ENCODE measurements around the gene LSM14A.
A peak's percentile ranks its signal among the peaks of the same experiment; 100 is the strongest.
"Not testable (repeated sequence)": the region's sequence is repeated elsewhere in the genome, so short reads cannot be mapped to it uniquely, and the experiment has no call there.

The LSM14A gene

DNA sequence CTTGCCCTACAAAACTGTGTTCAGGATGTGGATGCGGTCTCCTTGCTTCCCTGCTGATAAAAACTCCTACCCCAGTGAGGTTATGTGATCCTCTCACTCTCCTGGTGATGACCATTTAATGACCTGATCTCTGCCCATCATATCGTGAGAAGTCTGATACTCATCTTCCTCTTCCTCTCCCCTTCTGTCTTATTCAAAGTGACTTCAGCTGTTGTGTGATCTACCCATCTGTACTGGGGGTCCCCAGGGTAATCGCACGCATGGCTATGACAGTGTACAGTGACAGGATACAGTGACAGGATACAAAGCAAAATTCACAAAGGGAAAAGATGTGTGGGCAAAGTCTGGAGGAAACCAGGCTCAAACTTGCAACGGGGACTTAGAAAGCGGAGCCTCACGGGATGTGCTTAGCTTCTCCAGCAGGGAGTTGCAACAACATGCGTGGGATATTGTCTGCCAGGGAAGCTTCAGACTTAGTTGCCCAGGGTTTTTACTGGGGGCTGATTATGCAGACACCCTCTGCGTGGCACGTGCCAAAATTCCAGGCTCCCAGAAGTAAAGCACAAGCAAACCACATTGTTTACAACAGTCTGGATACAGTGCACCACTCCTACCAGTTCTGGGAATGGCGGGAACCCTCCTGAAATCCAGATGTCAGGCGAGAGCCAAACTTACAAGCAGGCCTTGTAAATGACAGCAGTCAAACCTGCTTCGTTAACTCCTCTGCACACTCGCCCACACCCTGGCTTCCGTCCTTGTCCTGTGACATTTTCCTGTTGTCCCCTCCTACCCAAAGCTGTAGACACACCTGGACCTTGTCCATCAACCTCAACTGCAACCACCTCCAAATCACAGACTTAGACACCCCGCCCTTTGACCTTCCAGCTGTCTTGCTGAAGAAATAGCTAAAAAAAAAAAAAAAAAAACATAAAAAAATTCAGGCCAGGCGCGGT lies 64.0 kb downstream of the LSM14A start:
- no peak overlapping the region for H3K4me3 ChIP-seq (ENCODE audit: low read depth, low read length)
- TF ChIP-seq, protein P1, sequence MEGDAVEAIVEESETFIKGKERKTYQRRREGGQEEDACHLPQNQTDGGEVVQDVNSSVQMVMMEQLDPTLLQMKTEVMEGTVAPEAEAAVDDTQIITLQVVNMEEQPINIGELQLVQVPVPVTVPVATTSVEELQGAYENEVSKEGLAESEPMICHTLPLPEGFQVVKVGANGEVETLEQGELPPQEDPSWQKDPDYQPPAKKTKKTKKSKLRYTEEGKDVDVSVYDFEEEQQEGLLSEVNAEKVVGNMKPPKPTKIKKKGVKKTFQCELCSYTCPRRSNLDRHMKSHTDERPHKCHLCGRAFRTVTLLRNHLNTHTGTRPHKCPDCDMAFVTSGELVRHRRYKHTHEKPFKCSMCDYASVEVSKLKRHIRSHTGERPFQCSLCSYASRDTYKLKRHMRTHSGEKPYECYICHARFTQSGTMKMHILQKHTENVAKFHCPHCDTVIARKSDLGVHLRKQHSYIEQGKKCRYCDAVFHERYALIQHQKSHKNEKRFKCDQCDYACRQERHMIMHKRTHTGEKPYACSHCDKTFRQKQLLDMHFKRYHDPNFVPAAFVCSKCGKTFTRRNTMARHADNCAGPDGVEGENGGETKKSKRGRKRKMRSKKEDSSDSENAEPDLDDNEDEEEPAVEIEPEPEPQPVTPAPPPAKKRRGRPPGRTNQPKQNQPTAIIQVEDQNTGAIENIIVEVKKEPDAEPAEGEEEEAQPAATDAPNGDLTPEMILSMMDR (IDR thresholded peaks at IDR 0.05; ENCODE audit: low read depth, low read length, missing control alignments) = no peak
- no peak for DNase-seq (ENCODE audit: low read depth)
- in situ Hi-C loops (cut with HindIII; ENCODE audit: low sequenced_read_pairs) = no loop called here

DNA sequence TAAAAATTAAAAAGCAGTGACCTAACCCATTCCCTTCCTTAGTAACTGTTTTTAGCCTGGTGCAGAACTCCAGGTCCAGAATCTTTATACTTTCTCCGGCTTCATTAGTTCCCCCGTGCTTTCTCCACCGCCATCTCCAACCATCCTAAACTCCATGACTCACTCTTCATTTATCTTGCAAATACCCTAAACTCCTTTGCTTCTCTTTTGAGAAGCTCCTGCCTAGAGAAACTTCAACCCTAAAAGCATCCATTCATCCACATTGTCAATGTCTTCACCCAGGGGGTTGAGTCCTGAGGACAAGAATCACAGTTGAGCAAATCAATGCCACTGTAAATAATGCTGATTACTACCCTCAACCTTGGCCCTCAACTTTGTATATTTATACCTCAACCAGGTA lies 65.0 kb downstream of the LSM14A start:
- H3K4me3 ChIP-seq (ENCODE audit: low read depth, low read length) = no peak overlapping the region
- in situ Hi-C loops (cut with HindIII; ENCODE audit: low sequenced_read_pairs) = no loop called here
- DNase-seq (ENCODE audit: low read depth) = no peak
- TF ChIP-seq, protein P1 (IDR thresholded peaks at IDR 0.05; ENCODE audit: low read depth, low read length, missing control alignments) = no peak

DNA sequence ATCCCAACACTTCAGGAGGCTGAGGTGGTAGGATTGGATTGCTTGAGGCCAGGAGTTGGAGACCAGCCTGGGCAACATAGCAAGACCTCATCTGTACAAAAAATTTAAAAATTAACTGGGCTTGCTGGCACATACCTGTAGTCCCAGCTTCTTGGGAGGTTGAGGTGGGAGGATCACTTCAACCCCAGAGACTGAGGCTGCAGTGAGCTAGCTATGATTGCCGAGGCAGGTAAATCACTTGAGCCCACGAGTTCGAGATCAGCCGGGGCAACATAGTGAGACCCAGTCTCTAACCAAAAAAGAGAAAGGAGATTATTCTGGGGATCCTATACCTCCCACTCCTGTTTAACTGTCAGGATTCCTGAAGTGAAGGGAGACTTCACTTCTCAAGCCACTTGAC lies 65.6 kb downstream of the LSM14A start:
- no peak for DNase-seq (ENCODE audit: low read depth)
- H3K4me3 ChIP-seq (ENCODE audit: low read depth, low read length) = no peak overlapping the region
- TF ChIP-seq, protein P1 (IDR thresholded peaks at IDR 0.05; ENCODE audit: low read depth, low read length, missing control alignments) = no peak
- in situ Hi-C loops (cut with HindIII; ENCODE audit: low sequenced_read_pairs) = no loop called here

DNA sequence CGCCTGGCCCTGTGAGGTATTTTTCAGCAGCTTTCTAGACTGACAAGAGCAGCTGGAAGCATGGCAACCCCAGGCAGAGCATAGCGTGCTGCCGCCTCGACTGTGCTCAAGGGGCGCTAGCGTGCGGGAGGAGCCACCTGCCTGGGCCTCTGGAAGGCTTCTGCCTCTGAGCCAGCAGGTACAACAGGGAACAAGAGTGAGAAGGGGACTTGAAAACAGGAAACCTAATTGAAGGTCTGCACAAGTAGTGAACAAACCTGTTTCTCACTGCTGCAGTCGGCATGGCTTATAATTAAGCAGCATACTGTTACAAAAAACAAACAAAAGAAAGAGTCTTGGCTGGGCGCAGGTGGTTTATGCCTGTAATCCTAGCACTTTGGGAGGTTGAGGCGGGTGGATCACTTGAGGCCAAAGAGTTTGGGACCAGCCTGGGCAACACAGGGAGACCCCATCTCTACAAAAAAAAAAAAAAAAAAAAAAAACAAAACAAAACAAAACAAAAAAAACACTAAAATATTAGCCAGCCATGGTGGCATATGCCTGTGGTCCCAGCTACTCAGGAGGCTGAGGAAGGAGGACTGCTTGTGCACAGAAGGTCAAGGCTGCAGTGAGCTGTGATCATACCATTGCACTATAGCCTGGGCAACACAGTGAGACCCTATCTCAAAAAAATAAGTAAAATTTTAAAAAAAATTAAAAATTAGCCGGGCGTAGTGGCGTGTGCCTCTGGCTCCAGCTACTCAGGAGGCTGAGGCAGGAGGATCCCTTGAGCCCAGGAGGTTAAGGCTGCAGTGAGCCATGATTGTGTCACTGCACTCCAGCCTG lies 69.4 kb downstream of the LSM14A start:
- DNase-seq (ENCODE audit: low read depth) = no peak
- TF ChIP-seq, protein P1 (IDR thresholded peaks at IDR 0.05; ENCODE audit: low read depth, low read length, missing control alignments) = peak; percentile 49

DNA sequence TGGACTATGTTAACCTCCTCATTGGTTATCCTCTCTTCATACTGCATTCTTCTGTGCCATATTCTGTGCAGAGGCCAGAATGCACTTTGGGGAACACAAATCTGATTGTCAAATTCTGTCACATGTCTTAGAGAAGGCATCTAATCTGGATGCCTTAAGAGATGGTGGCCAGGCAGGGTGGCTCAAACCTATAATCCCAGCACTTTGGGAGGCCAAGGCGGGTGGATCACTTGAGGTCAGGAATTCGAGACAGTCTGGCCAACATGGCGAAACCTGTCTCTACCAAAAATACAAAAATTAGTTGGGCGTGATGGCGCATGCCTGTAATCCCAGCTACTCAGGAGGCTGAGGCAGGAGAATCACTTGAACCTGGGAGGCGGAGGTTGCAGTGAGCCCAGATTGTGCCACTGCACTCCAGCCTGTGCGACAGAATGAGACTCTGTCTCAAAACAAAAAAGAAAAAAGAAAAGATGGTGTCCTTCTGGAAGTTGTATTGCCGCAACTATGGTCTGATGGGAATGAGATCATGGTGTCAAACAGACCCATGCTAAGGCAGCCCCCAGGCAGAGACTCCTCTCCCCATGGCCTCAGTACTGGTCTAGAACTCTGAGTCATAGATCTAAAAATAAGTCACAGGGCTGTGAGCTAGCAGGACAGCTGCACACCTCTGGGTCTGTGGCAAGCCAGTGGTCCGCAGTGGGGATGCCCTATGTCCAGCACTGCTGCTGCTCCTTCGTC lies 71.0 kb downstream of the LSM14A start:
- DNase-seq (ENCODE audit: low read depth); in situ Hi-C loops (cut with HindIII; ENCODE audit: low sequenced_read_pairs); H3K4me3 ChIP-seq (ENCODE audit: low read depth, low read length): not testable (repeated sequence)

More for the DNA sequence above, 69.4 kb downstream of the LSM14A start:
- no peak overlapping the region for H3K4me3 ChIP-seq (ENCODE audit: low read depth, low read length)
- in situ Hi-C loops (cut with HindIII; ENCODE audit: low sequenced_read_pairs) = no loop called here

DNA sequence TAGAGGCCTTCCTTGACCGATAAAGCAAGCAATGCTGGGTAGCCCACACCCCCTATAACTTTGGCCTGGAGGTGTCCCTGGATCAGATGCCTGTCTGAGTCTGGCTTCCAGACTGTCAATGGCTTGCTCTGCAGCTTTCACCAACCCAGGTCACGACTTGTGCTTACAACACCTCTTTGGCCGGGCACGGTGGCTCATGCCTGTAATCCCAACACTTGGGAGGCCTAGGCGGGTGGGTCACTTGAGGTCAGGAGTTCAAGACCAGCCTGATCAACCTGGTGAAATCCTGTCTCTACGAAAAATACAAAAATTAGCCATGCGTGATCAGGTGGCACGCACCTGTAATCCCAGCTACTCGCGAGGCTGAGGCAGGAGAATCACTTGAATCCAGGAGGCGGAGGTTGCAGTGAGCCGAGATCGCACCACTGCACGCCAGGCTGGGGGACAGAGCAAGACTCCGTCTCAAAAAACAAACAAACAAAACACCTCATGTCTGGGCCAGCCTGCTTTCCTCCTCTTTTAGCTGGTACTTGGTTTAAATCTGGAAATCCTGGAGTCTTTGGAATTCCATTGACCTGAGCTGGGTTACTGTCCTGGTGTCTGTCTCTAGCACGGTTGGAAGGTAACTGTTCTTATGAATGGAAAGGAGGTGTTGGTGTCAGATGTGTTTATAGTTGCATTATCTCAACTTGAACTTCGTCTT lies 71.7 kb downstream of the LSM14A start:
- DNase-seq (ENCODE audit: low read depth) = no peak
- H3K4me3 ChIP-seq (ENCODE audit: low read depth, low read length) = no peak overlapping the region
- TF ChIP-seq, protein P1 (IDR thresholded peaks at IDR 0.05; ENCODE audit: low read depth, low read length, missing control alignments) = no peak
- in situ Hi-C loops (cut with HindIII; ENCODE audit: low sequenced_read_pairs) = no loop called here

Data from astrocyte of the cerebellum (primary cell).